NCI-H510A treated with DMSO at 0.1 percent for 48 hours (cell line): Measurements from ENCODE around the gene EXOC6B.

Experiments
- DNase-seq: peaks from one replicate; lab custom pipeline; 2025; lab: John Stamatoyannopoulos, UW

Gene EXOC6B

DNA sequence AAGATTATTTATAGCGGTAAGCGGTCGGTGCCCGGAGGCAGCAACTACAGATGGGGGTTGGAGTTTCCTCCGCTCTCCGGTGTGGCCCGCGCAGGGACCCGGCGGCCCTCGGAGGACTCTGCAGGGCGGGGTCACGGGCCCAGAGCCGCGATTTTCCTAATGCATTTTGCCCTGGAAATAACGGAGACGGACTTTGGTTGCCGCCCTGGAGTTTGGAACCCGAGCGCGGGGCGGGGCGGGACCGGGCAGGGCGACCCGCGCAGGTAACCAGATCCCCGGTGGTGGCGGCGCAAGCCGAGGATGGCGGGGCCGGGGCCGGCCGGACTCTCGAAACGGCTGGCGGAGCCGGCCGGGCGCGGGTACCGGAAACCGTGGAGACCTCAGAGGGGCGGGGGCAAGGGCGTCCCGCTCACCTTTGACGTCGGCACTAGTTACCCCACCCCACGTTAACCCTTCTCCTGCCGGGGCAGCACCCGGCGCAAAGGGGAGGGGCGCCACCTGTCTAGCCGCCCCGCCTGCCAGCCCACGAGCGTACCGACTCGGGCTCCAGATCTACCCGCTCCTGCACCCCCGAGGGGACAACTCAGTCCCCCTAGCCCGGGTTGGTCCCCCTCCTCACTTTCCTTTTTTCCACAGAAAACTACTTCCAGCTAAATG, 681.1 kb downstream of the EXOC6B start:
- peak; percentile 73 for DNase-seq

- no peak for DNase-seq
Observed at GRCh38 chr2:72144274-72144631, 681.6 kb downstream of the EXOC6B start.

DNA sequence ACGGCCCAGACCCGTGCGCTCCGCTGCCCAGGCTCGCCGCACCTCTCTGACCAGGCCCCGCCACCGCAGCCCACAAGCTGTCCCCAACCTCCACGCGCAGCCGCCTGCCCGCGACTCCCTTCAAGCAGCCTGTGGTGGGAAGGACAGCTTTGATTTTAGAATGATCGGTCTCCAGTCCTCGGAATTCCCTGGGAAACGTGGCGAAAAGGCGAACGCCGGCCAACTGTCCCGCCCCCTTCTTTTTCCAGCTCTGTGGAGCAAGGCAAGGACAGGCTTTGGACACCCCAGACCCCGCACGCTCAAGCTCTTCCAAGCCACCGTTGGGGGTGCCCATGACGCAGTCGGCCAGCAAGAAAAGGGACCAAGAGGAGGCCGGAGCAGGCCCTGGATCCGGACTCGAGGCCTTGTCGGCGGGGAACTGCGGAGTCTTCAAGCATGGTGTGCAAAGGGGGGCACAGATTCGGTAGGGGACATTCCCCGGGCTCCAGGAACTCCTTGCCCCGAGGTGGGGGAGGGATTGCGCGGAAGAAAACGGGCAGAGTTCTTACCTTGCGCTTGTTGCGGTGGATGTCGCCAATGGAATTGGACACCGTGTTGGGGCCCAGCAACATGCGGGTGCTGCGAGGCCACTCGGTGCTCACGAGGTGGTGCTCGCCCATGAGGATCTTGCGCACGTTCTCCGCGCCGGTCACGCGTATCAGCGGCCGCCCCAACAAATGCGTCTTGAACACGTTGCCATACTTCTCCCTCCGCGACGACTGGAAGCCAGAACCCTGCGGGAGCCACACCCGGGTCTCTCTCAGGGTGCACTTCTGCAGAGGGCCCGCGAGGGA, 682.2 kb downstream of the EXOC6B start:
- no peak for DNase-seq

DNA sequence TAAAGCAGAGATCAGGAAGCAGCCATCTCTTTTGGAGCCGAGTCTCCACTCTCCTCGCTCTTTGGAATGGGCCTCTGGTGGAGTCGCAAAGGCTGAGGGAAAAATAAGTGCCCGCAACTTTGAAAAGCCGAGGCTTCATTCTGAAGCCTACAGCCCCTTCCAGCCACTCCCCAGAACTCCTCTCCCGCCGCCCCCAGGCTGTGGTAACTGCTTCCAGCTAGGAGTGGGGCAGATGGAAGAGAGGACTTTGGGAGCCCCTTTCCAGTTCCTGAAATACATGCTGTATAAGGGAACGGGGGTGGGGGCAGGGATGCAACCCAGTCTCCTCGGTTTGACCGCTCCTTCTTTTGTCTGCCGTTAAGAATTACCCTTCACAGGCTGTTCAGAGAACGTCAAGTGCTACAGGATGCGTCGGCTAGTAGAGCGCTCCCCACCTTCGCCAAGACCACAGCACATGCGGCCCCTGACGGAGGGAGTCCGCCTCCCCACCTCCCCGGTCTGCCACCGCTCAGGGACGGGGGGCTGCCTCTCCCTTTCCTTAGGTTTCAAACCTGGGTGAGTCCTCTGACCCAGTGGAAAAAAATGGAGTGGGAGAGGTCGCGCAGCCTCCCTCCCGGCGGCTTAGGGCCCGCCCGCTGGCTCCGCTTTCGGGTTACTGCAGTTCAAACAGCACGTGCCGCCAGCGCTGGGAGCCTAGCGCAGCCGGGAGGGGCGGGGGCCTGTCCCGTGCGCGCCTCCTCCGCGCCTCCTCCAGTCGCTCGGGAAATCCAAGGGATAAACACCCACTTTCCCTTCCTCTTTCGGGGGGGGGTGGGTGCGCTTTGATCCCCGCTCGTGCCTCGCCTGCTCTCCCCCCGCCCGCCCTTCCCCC, 683.0 kb downstream of the EXOC6B start:
- DNase-seq, result no peak

- no peak for DNase-seq
Observed at GRCh38 chr2:72141881-72142451, 683.9 kb downstream of the EXOC6B start.

DNA sequence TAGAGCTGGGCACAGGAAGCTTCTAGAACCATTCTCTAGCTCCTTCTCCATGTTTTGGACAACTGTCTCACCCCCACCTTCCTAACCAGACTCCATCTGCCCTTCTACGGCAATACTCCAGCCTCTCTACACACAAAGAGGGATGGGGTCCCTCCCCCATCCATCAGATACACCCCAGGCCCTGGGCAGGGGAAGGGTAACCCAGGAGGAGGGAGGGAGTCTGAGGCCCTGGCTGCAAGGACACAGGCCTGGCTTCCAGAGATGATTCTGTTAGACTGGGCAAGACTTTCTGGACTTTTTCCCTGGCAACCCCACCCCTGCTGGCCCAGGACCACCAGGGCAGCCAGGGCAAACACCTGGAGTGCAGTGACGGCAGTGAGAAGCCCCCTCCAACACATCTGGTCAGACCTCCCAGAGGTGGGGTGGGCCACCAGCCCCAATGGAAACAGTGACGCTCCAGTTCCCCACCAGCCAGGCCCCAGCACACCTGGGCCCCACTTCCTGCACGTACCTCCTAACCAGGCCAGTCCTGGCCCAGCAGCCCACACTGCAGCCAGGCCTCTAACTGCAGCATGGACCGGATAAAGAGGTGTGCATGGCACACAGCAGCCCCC, 684.7 kb downstream of the EXOC6B start:
- no peak for DNase-seq

GRCh38 chr2:72140621-72140960, 685.2 kb downstream of the EXOC6B start:
- DNase-seq, result no peak

DNA sequence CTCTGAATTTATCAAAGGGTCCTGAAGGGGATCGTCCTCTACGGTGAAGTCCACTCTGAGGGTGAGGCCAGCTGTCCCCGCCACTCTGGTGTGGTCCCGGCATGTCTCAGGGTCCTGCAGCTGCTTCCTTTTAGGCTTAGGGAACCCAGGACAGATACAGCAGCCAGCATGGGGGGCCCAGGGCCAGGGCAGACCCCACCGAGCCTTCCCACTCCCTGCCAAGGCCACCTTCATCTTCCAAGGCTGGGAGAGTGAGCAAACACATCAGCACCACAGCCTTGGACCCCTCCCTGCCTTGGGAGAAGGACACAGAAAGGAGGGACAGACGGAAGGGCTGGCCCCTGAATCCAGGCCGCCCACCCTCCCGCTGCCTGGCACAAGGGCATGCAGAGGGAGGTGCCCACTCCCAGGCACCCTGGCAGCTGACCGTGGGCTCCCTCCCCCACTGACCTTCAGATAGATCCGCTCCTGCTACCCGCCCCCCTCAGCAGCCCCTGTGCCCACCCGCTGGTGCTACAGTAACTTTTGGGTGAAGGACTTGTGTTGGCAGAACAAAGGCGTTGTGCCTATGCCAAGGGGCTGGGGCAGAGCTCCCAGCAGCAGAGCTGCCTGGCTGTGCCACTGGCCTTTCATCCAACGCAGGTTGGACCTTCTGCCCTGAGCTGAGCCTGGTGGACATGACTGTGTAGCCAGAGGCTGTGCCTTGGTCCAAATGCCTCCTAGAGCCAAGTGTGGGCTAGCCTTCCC, 685.8 kb downstream of the EXOC6B start:
- DNase-seq, result no peak

DNA sequence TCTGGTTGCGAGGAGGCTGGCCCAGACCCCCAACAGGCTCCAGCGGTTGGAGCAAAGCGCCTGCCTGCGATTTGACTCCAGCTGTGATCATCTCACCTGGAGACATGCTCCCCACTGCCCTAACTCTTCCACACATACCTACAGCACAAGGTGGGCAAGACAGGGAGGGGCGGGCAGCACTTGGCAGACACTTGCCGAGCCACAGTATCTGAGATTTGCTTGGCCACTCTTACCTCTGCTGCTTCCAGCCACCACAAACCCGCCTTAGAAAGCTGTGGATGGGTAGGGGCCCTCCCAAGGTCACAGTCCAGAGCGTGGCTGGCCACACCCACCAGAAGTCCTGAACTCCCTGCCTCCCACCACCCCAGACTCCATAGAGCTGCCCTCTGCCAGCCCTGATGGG, 686.4 kb downstream of the EXOC6B start:
- DNase-seq, result no peak

- DNase-seq, result no peak
Observed at GRCh38 chr2:72138921-72139381, 686.9 kb downstream of the EXOC6B start.

DNA sequence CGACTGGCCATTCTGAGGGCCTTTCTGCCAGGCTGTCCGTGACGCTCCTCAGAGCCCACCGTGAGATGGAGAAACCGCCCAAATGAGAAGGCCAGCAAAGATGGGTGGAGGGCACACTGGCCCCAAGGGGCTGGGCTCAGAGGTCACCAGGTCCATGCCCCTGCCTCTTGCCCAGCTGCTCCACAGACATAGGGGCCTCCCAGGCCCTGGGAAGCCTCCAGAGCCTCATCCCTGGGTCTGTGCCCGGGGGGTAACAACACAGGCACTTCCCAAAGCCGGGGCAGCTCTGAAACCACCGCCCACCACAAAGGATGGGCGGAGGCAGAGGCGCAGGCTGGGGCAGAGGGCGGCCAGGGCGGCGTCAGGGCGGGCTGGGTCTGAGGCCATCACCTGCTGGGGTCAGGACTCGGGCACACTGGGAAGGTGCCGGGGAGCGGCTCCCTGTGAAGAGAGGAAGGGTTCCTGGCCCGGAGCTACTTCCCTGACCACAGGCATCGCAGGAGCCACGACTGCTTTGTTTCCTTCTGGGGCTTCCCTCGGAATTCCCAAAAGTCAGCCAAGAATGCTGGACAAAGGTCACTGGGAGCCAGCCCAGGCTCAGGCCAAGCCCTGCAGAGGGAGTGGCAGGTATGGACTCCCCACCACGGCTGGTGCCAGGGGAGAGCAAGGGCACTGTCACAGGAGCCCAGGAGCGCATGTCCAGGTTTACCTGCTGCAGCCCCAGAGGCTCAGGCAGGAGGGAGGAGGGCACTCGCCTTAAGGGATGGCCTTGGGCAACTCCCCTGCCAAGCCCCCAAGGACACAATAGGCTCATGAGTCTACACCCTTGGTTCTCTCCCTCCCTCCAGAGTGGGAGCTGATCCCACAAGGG, 687.6 kb downstream of the EXOC6B start:
- DNase-seq, result no peak

DNA sequence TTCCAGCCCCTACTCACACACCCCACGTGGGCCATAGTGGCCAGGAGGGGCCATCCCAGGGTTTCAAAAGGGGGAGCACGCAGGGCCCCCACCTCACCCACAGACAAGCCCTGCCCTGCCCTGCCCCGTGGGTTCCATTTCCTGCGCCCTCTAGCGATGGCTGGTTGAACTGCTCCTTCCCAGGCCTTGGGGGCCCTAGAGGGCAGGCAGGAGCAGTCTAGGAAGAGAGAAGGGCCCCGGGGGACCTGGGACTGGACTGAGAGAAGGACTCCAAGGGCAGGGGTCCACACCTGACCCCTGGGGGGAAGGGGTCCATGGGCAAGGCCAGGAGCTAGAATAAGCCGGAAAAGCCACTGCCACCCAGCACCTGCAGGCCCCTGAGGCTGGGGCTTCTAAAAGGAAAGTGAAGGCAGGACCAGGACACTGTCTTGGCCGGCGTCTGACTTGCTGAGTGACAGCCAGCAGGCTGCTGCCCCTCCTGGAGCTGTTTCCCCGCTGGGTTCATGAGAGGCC, 688.3 kb downstream of the EXOC6B start:
- DNase-seq, result peak; percentile 52

DNA sequence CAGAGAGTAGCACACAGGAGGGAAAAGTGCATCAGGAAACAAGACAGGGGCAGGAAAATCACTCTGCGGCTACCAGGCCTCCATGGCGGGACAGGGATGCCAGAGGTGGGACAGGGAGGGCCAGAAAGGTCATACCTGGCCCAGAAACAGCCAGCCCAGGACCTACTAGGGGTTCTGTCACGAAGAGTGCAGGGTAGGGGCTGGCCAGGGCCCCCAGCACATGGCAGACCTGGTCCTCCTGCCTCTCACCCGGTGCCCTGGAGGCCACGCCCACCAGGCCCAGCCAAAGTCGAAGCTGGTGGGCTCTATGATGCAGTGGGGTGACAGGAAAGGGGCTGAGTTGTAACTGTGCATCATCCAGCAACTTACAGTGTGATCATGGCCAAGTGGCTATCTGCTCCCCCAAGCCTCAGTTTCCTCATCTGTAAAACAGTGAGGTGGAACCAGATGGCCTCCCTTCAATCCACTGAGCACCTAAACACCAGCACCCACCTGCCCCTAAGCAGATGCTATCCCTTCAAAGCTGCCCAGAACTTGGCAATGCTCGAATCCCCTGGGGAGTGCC, 688.8 kb downstream of the EXOC6B start:
- DNase-seq, result no peak

DNA sequence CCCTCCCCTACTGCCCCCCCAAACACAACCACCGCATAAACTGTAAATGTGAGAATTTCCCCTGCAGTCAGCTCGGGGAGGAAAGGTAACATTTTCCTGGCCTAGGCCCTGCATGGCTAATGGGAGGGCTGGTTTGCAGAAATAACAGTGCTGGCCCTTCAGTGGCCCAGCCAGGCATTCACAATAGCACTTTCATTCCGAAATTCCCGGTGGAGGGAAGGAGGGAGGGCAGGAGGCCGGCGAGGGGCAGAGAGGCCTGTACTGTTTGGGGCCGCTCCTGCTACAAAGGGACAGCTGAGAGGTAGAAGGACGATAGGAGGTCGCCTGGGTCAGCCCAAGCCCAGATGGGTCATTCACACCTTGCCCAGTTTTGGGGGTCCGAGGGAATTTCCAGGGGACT, 689.5 kb downstream of the EXOC6B start:
- no peak for DNase-seq

DNA sequence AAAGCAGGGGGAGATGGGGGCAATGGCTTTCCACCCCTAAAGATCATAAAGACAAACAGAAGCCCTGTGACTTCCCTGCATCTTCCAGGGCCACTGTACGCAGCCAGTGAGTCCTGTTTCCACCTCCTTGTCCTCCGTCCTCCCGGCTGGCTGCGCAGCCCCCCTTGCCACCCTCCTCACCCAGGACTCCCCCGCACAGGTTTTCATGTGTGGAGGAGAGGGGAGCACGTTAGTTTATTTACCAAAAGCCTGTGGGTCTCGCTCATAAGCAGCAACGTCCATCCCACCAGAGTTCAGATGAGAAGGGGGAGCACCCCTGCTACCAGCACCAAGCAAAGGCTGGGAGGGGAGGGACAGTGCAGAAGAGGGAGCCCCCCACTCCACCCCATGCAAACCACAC, 689.9 kb downstream of the EXOC6B start:
- DNase-seq, result no peak

GRCh38 chr2:72134997-72135800, 690.6 kb downstream of the EXOC6B start:
- no peak for DNase-seq

DNA sequence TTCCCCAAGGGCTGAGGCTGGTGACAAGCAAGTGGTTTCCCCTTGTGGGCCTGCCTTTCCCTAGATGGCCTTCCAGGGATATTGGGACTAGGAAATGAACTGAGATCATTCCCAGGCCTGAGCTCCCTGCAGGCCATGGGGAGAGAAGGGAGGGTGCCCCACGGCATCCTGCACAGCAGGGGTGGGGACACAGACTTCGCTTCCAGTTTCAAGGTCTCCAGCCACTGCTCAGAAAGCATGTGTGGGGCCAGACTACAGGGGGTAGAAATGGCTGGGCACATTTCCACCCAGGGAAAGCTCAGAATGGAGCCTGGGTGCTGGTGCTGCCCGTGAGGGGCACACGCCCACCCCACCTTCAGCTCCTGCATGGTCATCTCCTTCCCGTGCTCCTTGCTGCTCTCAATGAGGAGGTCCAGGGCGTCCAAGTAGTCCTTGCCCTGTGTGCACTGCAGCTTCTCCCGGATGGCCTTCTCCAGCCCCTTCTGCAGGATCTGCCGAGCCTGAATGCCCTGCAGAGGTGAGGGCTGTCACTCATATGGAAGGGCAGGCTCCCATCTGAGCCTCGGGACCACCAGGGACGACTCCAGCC, 691.3 kb downstream of the EXOC6B start:
- DNase-seq, result no peak

DNA sequence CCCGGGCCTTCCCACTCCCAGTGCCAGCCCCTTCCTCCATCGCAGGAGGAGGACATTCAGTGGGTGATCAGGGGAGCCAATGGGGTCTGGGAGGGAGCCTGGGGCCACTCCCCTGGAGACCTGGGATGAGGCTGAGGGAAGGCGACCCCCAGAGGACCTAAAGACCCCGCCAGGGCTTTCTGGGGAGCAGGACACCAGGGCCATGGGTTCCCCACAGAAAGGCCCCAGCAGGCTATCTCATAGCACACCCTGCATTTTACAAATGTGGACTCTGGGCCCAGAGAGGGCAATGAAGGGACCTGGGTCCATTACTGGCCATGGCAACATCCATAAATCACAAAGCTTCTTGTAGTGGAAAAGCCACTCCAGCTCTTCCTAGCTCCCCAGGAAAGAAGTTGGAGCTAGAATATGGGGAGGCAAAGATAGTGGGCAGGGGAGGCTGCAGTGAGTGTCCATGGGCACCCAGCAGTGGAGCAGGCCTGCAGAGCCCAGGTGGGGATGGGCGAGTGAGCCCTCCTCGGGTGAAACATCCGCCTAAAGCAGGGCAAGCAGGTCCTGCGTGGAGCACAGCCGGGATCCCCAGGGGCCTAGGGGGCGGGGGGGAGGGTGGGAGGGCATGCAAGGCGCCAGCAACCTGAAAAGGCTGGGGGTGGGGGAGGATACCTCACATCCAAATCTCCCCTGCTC, 692.0 kb downstream of the EXOC6B start:
- no peak for DNase-seq
